Colon (tissue), 2 donors: ENCODE results near the gene CIB1.
"Not testable (repeated sequence)": the region's sequence is repeated elsewhere in the genome, so short reads cannot be mapped to it uniquely, and the experiment has no call there.

Experiments
- FAIRE-seq: peaks from 2 replicates; lab custom pipeline; 2012; peaks lifted over from hg19 to GRCh38; lab: Jason Lieb, UNC
- donor health status: control.
- donor health status: control.

The CIB1 gene

GRCh38 chr15:90192961-90193786 is 40.6 kb downstream of the CIB1 start:
- no peak for FAIRE-seq

GRCh38 chr15:90191794-90192509 is 41.8 kb downstream of the CIB1 start:
- no peak for FAIRE-seq

GRCh38 chr15:90191344-90191687 is 42.4 kb downstream of the CIB1 start:
- no peak for FAIRE-seq

DNA sequence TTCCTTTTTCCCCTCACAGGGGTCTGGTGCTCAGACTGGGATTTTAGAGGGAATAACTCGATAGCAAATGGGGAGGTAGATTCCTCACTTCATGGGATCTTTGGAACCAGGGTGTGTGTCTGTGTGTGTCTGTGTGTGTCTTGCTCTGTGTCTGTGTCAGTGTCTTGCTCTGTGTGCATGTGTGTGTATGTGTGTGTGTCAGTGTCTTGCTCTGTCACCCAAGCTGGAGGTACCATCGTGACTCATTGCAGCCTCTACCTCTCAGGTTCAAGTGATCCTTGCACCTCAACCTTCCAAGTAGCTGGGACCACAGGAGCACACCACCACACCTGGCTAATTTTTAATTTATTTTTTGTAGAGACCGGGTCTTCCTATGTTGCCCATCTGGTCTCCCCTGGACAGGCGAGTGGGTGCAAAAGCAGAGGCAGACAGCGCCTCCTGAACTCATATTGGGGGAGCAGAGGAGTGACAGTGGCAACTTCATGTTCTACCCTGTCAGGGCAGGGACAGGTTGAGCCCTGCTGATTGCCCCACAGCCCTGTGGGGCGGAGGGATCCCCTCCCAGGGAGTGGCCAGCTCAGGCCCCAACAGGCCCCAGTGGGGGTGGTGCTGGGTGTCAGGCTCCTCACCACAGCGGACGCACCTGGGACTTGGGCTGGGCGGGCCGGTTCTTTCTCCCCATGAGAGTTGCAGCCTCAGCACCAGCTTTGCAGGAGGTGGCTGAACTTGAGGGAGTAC is 43.0 kb downstream of the CIB1 start:
- FAIRE-seq, result no peak

- no peak for FAIRE-seq
Measured at GRCh38 chr15:90189781-90190467, 43.8 kb downstream of the CIB1 start.

DNA sequence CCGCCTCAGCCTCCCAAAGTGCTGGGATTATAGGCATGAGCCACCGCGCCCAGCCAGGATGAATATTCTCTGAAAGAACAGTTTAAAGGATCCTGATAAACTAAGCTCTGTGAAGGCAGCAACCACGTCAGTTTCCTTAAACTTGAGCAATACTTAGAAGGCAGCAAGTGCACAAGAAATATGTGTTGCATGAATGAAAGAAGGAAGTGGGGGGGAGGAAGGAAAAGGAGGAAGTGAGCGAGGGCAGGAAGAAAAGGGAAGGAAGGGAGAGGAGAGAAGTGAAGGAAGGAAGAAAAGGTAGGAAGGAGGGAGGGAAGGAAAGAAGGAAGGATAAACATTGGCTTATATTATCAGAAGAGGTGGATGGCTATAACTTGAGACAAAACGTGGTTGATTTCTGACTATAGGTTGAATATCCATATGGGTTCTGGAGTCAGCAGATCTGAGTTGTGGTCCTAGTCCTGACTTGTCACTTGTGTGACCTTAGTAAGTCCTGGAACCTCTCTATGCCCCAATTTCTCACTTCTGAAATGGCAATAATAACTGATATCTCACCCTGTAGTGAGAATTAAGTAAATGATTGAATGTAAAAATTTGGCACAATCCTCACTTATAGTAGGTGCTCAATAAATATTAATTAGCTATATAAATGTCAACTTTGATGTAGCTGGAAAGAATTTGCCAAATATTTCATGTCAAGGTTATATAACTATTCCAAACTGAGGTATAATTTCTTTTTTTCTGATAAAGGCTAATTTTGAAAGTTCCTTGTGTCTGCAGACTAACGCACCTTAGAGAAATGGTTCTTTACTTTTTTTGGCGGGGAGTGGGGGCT is 44.6 kb downstream of the CIB1 start:
- no peak for FAIRE-seq

GRCh38 chr15:90188065-90188464 is 45.7 kb downstream of the CIB1 start:
- FAIRE-seq, result not testable (repeated sequence)

DNA sequence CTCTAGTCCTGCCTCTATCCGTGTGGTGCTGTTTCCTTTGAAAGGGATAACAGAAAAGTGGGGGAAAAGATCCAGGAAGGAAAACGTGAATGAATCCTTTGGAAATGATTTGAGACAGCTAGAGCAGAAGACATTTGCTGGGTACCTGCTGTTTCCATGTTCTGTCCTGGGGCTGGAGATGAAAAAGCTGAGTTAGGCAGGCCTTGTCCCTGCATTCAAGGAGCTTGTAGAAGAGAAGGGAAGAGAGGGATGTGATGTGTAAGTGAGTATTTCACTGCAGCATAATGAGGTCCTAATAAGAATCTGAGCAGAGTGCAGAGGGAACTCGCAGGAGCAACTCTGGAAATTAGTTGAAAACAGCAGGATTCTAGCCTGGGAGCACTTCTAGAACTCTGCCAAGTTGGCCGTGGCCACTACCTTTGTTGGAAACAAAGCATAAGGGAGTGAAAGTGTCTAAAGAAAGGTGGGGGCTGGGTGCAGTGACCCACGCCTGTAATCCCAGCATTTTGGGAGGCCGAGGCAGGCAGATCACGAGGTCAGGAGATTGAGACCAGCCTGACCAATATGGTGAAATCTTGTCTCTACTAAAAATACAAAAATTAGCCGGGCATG is 46.4 kb downstream of the CIB1 start:
- FAIRE-seq, result no peak

GRCh38 chr15:90184786-90185704 is 48.7 kb downstream of the CIB1 start:
- no peak for FAIRE-seq

- no peak for FAIRE-seq
Measured at GRCh38 chr15:90184119-90184785, 49.5 kb downstream of the CIB1 start.

DNA sequence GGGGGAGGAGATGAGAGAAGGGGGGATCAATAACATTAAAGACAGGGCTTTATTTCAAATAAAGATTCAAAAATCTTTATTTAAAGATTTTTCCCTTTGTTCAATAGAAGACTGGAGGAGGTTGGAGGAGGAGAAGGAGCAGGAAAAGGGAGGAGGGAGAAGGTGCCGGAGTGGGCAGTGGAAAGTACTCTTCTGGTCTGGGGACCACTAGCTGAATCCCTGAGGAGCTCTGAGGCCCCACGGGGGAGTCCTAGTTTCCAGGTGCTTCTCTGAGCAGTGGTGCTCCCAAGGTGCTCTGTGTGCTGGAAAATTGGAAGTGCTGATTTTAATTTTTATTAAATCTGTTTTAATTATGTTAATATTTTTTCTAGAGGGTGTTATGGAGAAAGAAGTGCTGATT is 52.0 kb downstream of the CIB1 start:
- FAIRE-seq, result no peak
